A673 (cell line): ENCODE results near the gene CYSRT1.

Experiments
- EZH2 ChIP-seq: fragments of 200-600 bp; sonication (generic); IDR thresholded peaks from 2 replicates; pipeline ENCODE4 v1.6.1; 2017; ENCODE audit warnings: borderline replicate concordance, low read depth, mild to moderate bottlenecking, mixed read lengths, antibody characterized with exemption, low read length; ENCODE audit not compliant: poor library complexity, severe bottlenecking
- TF ChIP-seq, protein P1 (sequence below): fragments of 300-800, 200-600 bp; sonication (generic); conservative IDR thresholded peaks from 2 replicates; pipeline ENCODE4 v1.5.1; 2017; ENCODE audit warnings: low read depth, mild to moderate bottlenecking, antibody characterized with exemption, low read length, moderate library complexity, mixed read lengths

DNA sequence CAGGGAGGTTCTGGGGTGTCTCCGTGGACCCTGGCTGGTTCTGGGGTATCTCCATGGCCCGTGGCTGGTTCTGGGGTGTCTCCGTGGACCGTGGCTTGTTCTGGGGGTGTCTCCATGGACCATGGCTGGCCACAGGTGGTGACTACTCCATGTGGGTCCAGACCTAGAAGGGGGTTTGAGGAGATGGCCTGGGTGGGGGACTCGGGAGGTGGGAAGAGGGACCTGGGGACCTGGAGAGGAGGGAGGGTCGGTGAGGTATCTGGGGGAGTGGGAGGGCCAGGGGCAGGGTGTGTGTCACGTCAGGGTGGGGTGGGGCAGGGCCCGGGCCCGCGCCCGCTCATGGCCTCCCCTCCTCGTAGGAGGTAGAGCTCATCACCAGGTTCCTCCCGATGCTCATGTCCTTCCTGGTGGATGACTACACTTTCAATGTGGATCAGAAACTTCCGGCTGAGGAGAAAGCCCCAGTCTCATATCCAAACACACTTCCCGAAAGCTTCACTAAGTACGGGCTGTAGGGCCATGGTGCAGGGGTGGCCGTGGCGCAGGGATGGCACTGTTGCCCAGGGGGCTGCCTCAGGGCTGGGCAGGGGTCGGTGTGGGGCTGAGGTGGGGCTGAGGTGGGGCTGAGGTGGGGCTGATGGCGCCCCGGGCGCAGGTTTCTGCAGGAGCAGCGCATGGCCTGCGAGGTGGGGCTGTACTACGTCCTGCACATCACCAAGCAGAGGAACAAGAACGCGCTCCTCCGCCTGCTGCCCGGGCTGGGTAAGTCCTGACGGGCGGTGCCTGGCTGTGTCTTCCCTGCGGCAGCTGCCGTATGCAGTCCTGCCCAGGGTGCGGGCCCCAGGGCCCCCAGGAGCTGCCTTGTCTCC lies 41.8 kb downstream of the CYSRT1 start:
- TF ChIP-seq, protein P1, sequence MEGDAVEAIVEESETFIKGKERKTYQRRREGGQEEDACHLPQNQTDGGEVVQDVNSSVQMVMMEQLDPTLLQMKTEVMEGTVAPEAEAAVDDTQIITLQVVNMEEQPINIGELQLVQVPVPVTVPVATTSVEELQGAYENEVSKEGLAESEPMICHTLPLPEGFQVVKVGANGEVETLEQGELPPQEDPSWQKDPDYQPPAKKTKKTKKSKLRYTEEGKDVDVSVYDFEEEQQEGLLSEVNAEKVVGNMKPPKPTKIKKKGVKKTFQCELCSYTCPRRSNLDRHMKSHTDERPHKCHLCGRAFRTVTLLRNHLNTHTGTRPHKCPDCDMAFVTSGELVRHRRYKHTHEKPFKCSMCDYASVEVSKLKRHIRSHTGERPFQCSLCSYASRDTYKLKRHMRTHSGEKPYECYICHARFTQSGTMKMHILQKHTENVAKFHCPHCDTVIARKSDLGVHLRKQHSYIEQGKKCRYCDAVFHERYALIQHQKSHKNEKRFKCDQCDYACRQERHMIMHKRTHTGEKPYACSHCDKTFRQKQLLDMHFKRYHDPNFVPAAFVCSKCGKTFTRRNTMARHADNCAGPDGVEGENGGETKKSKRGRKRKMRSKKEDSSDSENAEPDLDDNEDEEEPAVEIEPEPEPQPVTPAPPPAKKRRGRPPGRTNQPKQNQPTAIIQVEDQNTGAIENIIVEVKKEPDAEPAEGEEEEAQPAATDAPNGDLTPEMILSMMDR: no peak
- no peak for TF ChIP-seq EZH2
